Measurements from ENCODE around the gene ATP8B3.
A peak's percentile ranks its signal among the peaks of the same experiment; 100 is the strongest.

The ATP8B3 gene

DNA sequence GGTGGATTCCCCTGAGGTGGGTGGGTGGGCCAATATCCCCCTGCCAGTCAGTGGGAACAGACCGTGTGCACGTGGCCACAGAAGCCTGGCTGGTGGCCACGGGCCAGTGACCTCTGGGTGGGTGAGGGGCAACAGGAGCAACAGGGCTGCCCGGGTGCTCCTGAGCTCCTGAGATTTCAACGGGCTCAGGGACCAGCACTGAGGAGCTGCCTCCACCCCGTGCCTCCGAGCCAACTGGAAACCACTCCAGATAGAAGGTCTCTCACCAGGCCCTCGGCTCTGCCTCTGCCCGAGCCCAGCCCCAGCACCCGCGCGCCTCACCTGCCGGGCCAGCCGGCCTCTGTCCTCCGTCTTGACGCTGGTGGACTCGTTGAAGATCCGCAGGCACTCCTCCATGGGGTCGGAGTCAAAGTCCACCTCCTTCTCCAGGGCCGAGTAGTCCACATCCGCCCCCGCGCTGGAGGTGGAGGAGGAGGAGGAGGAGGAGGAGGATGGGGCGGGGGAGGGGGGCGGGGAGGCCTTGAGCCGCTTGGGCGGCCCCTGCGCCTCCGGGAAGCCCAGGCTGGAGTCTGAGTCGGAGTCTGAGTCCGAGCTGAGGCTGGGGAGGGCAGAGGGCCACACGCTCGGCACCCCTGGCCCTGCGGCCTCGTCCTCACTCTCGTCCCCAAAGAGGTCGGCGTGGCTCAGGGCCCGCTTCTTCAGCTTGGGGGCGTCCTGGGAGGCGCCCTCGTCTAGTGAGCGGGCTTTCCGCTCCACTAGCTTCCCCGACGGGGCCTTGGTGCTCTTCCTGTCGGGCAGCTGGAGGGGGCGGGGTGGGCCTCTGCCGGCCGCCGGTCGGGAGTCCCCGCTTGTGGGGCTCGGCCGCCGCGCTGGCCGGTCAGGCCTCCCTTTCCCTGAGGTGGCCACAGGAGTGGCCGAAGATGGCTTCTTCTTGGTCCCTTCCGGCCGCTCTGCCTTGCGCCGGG is 14.8 kb upstream of the ATP8B3 start:
- TF ChIP-seq, protein P1, sequence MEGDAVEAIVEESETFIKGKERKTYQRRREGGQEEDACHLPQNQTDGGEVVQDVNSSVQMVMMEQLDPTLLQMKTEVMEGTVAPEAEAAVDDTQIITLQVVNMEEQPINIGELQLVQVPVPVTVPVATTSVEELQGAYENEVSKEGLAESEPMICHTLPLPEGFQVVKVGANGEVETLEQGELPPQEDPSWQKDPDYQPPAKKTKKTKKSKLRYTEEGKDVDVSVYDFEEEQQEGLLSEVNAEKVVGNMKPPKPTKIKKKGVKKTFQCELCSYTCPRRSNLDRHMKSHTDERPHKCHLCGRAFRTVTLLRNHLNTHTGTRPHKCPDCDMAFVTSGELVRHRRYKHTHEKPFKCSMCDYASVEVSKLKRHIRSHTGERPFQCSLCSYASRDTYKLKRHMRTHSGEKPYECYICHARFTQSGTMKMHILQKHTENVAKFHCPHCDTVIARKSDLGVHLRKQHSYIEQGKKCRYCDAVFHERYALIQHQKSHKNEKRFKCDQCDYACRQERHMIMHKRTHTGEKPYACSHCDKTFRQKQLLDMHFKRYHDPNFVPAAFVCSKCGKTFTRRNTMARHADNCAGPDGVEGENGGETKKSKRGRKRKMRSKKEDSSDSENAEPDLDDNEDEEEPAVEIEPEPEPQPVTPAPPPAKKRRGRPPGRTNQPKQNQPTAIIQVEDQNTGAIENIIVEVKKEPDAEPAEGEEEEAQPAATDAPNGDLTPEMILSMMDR (IDR thresholded peaks at IDR 0.05; ENCODE audit: low read depth, low read length, missing control alignments) = no peak
- H3K4me3 ChIP-seq (ENCODE audit: low read depth, low read length) = no peak overlapping the region
- in situ Hi-C loops (cut with HindIII; ENCODE audit: low sequenced_read_pairs) = no loop called here
- no peak for DNase-seq (ENCODE audit: low read depth)

DNA sequence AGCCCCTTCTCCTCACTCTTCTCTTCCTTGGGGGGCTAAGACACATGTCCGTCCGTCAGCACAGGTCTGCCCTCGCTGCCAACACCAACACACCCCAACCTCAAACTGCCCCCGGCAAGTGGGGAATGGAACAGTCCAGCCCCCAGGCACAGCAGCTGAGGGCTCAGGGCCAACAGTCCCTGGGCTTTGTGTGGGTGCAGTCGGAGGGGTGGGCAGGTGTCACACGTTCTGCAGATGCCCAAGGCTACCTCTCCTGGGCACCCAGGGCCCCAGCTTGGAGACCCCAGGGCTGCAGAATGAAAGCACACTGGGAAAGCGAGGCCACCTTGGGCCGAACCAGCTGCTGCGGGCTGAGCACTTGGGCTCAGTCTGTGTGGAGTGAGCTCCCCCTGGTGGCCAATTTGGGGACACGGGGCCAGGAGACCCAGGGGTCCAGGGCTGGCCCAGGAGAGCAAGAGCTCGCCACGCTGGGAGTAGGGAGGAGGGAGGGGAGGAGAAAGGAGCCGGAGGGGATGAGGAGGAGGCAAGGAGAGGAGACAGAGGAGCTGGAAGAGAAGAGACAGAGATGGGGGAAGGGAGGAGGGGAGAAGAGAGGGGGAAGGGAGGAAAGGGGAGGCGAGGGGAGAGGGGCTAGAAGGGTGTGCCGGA is 14.0 kb upstream of the ATP8B3 start:
- no peak overlapping the region for H3K4me3 ChIP-seq (ENCODE audit: low read depth, low read length)
- TF ChIP-seq, protein P1 (IDR thresholded peaks at IDR 0.05; ENCODE audit: low read depth, low read length, missing control alignments) = peak; percentile 96

DNA sequence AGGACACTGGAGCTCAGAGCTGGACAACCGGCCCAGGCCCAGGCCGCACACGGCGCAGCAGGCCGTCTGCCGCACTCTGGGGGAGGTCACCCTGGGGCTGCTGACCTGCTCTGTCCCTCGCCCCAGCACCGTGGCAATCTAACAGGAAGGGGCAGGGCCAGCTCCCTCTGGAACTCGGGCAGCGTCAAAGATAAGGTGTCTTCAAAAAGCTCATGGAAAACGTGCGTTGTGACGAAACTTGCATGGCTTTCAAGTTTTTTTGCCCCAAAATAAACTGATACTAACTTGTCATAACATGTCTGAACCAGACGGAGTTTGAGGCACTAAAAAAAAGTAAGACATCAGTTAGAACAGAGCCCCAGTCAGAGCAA is 12.2 kb upstream of the ATP8B3 start:
- in situ Hi-C loops (cut with HindIII; ENCODE audit: low sequenced_read_pairs) = no loop called here
- TF ChIP-seq, protein P1 (IDR thresholded peaks at IDR 0.05; ENCODE audit: low read depth, low read length, missing control alignments) = no peak
- no peak overlapping the region for H3K4me3 ChIP-seq (ENCODE audit: low read depth, low read length)
- no peak for DNase-seq (ENCODE audit: low read depth)

More for the DNA sequence above, 14.0 kb upstream of the ATP8B3 start:
- peak; percentile 41 for DNase-seq (ENCODE audit: low read depth)
- in situ Hi-C loops (cut with HindIII; ENCODE audit: low sequenced_read_pairs) = no loop called here

DNA sequence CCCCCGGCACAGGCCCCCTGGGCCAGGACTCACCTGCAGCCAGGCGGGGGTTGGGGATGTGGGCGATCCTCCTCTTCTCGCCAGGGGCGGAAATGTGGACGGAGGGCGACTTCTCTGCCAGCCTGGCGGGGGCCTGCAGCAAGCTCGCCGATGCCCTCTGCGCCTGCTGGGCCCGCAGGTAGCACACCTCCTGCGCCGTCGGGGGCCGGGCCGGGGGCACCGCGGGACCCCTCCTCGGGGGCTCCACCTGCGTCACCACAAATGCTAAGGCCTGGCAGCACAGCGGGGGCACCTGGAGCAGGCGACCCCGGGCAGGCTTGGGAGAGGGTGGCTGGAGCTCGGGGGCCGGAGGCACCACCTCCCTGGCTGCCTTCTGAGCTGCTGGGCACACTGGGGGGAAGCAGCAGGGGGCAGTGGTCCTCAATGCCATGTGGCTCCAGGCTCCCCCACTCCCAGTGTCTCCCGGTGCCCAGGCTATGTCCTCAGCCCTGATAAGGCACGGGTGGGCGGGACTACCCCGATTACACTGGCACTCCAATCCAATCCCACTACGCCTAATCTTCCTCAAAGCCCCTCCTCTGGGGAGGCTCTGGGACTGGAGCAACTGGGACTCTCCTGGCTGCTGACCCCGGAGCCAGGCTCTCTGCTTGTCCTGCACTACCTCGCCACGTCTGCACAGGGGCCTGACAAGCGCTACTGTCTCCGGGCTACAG is 11.6 kb upstream of the ATP8B3 start:
- in situ Hi-C loops (cut with HindIII; ENCODE audit: low sequenced_read_pairs) = no loop called here
- H3K4me3 ChIP-seq (ENCODE audit: low read depth, low read length) = no peak overlapping the region
- DNase-seq (ENCODE audit: low read depth) = no peak
- TF ChIP-seq, protein P1 (IDR thresholded peaks at IDR 0.05; ENCODE audit: low read depth, low read length, missing control alignments) = no peak

DNA sequence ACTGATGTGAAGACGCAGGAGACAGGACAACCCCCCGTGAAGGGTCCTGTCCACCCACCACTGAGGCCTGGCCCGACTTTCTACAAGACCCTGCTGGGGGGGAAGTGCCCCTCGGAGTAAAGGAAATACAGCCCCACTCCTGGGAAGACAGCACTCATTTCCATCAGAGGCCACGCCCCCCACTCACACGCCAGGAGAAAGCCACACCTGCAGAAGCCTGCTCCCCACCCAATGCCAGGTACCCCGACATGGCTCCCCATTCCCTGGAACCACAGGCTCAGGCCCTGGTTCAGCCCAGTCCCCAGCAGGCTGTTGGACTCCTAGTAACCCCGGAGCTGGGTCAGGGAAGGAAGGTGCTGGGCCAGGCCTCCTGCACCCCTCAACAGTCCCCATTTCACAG is 10.9 kb upstream of the ATP8B3 start:
- in situ Hi-C loops (cut with HindIII; ENCODE audit: low sequenced_read_pairs) = no loop called here
- TF ChIP-seq, protein P1 (IDR thresholded peaks at IDR 0.05; ENCODE audit: low read depth, low read length, missing control alignments) = no peak
- H3K4me3 ChIP-seq (ENCODE audit: low read depth, low read length) = no peak overlapping the region
- no peak for DNase-seq (ENCODE audit: low read depth)

DNA sequence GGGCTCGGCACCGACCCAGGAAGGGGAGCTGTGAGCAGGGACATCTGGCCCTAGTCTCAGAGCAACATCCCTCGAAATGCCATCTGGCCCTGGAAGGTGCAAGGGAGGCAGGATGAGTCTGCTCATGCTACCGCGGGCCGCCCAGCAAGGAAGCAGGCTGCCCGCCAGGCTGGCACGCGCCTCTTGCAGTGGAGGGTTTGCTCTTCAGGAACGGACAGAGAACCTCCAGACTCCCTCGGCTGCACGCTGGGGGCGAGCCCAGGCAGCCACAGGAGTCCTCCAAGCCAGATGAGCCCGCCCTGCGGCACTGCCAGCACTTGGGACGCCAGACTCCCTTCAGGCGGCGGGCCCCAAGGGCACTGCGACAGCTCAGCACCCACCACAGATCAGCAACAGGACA is 10.1 kb upstream of the ATP8B3 start:
- DNase-seq (ENCODE audit: low read depth) = no peak
- H3K4me3 ChIP-seq (ENCODE audit: low read depth, low read length) = no peak overlapping the region
- TF ChIP-seq, protein P1 (IDR thresholded peaks at IDR 0.05; ENCODE audit: low read depth, low read length, missing control alignments) = no peak
- in situ Hi-C loops (cut with HindIII; ENCODE audit: low sequenced_read_pairs) = no loop called here
